Ovary (tissue), 9 donors: ENCODE data around the gene PLA2G2D. TPM values are rescaled to one million over a fixed set of nuclear protein-coding genes. Genes with fewer than 3 reads are reported as not detected.

Experiments used
- DNase-seq, 5 donors: peaks; one replicate each; pipeline ENCODE4 v3.0.0-alpha.2; 2019 to 2020
- H3K27ac ChIP-seq, 2 donors: fragments of 200-600 bp; one replicate each; pipeline versions ENCODE4 v1.5.1 to v1.8.0; 2019 to 2022
- H3K27me3 ChIP-seq: fragments of 200-600 bp; one replicate; pipeline ENCODE4 v1.8.0; 2022
- H3K36me3 ChIP-seq: fragments of 200-600 bp; sonication (generic); one replicate; pipeline ENCODE4 v1.5.1; 2019
- H3K4me1 ChIP-seq: one replicate; pipeline ENCODE4 v1.8.1; 2013; ENCODE audit warnings: mild to moderate bottlenecking, moderate library complexity; ENCODE audit not compliant: insufficient read depth
- H3K4me3 ChIP-seq: fragments of 200-600 bp; sonication (generic); one replicate; pipeline ENCODE4 v1.5.1; 2017
- H3K9me3 ChIP-seq, 2 donors: fragments of 200-600 bp in 1 of 2; sonication (generic) in 1 of 2; one replicate each; pipeline versions ENCODE4 v1.5.1 to v1.8.1; 2013 to 2019; ENCODE audit warnings: mild to moderate bottlenecking in 1 of 2, moderate library complexity in 1 of 2
- CTCF ChIP-seq, 3 donors: fragments of 450-650 bp in 2 of 3; fragments of 200-600 bp in 1 of 3; IDR thresholded peaks; one replicate each; pipeline versions ENCODE4 v1.5.1 to v1.8.0; 2016 to 2022; ENCODE audit warnings: antibody characterized with exemption in 3 of 3, mild to moderate bottlenecking in 1 of 3
- EP300 ChIP-seq: sonication (generic); formaldehyde crosslinking; IDR thresholded peaks from one replicate; pipeline ENCODE4 v1.6.1; 2017; ENCODE audit warnings: antibody characterized with exemption
- POLR2A ChIP-seq: fragments of 450-650 bp; IDR thresholded peaks from one replicate; pipeline ENCODE4 v1.6.1; 2017; ENCODE audit warnings: antibody characterized with exemption, mild to moderate bottlenecking, moderate library complexity
- WGBS, 3 donors: extraction: QIAGEN DNeasy Blood & Tissue Kit in 1 of 3; methylation state at CpG; one replicate each; pipeline versions ENCODE4 v1.1.5 to v1.1.7; 2013 to 2017; 5-methylcytosine and 5-hydroxymethylcytosine counted together
- intact Hi-C, 4 donors: fragments of 100-400 bp; cut with DNase I; formaldehyde crosslinking; loops; one replicate each; pipeline versions ENCODE4 v1.11.0 to v1.15.1; 2022 to 2023
- polyA plus RNA-seq, 2 donors: library from polyadenylated mRNA; stranded (reverse); fragments of 200-250 nt in 1 of 2; fragments of 350-450 nt in 1 of 2; fragmentation: Illumina TruSeq in 1 of 2; extraction: RNeasy Lipid Tissue Mini Kit (QIAGEN cat#74804) in 1 of 2; gene quantifications; one replicate each; pipeline ENCODE4 v1.2.3, GENCODE V29; 2013 to 2014
- total RNA-seq, 7 donors: library from RNA; depleted of rRNA in 2 of 7; stranded (reverse); fragments of >200 nt in 2 of 7; fragmentation: NEBNext Ultra II Directional in 3 of 7; extraction: Animal tissue kit (Norgen Biotek cat#: 25700) in 3 of 7; gene quantifications; one replicate each; pipeline versions ENCODE4 v1.1.0 to v1.2.4, GENCODE V29; 2016 to 2023
- donor health status: DM: no; HTN: no; CAD: no; lungs with moderate emphysema.
- donor health status: DM: no; HTN: no; CAD: no.
- donor health status: Bipolar disorder and iron deficiency.
- donor health status: DM: yes; HTN: yes; CAD: no.
- donor health status: DM: no; HTN: no; CAD: no.
- donor health status: DM: yes; HTN: yes; CAD: no.

The PLA2G2D gene
- total and polyA plus RNA-seq, 9 donors, result 0.12 to 2.1 (median 0.12) TPM; not detected in 6

DNA sequence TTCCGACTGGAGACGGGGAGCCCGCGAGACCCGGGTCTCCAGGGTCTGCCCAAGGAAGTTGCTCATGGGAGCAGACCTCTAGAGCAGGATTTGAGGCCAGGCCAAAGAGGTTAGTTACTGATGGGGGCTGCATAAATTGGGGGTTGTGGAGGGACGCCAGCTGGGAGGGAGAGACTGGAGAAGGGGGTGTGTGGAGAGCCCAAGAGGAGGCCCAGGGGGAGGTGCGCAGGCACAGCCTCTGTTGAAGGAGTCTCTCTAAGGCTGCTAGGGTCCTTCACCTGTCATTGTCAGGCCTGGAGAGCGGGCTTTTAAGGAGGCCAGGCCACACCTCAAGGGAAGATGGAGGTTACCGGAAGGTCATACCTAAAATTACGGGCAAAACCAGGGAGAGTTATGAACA is 49.0 kb downstream of the PLA2G2D start:
- Histone ChIP-seq H3K36me3 (no peaks in the 10 kb centered on the region), H3K27ac (peak overlapping the region in 1 of 2 donors; percentile 1), H3K4me3 (peak overlapping the region; percentile 6), H3K27me3 (no peaks in the 10 kb centered on the region), H3K4me1 (peaks cover 4% of the 10 kb centered on the region), H3K9me3 (no peaks in the 10 kb centered on the region)
- TF ChIP-seq CTCF (IDR thresholded peaks at IDR 0.05), result no peak
- no peak for TF ChIP-seq POLR2A
- no peak for TF ChIP-seq EP300
- intact Hi-C loops, result no loop called here
- WGBS, 3 donors, result 63 to 79% (median 73%) methylated on average over 10 of the region's 10 CpGs
- DNase-seq, result peak in 3 of 5 donors; percentile 14 to 52 (median 40)

- H3K36me3 ChIP-seq, result no peaks in the 10 kb centered on the region
- H3K4me1 ChIP-seq, result peaks cover 4% of the 10 kb centered on the region
- H3K4me3 ChIP-seq, result peak within 1 kb of the TSS; percentile 6
- peak; percentile 64 to 86 (median 75) for DNase-seq
- TF ChIP-seq EP300, result no peak
- no peak for TF ChIP-seq CTCF (IDR thresholded peaks at IDR 0.05)
- TF ChIP-seq POLR2A, result no peak
- 5 to 17% (median 6%) methylated on average over 7 of the region's 7 CpGs for WGBS, 3 donors
- H3K27ac ChIP-seq, result peak within 1 kb of the TSS in 1 of 2 donors; percentile 1
- H3K9me3 ChIP-seq, result no peaks in the 10 kb centered on the region
- intact Hi-C loops, result no loop called here
- H3K27me3 ChIP-seq, result no peaks in the 10 kb centered on the region
Measured at GRCh38 chr1:20069874-20070273, 49.5 kb downstream of the PLA2G2D start, which contains the start of gene PLA2G5. Gene PLA2G5 (plus strand): TSS chr1:20070194. CDS start chr1:20084831, 14,637 bp downstream.

GRCh38 chr1:20068722-20069121 is 50.6 kb downstream of the PLA2G2D start:
- DNase-seq, result peak in 1 of 5 donors; percentile 11
- no peak overlapping the region for H3K27ac ChIP-seq

DNA sequence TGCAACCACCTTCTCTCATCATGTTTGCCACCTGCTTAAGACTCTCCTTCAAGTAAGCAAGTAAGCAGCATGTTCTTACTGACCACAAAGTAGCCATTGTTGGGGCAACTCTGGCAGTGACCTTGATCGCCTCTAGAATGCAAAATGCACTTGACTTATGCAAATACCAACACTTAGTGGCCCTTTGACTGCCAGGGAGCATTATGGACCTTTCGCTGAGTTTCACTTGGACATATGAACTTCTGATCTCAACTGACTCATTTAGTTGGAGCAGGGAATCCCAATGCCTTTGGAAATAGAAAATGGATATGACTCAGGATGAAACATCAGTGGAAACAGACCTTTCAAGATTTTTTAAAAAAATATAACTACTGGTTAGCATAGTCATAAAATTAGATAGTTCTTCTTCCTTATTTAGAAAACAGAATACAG is 55.5 kb downstream of the PLA2G2D start:
- WGBS, 3 donors, result 70 to 91% (median 80%) methylated on average over 2 of the region's 2 CpGs
- H3K4me3 ChIP-seq, result no peak overlapping the region
- H3K9me3 ChIP-seq, result no peaks in the 10 kb centered on the region
- H3K4me1 ChIP-seq, result peaks cover 3% of the 10 kb centered on the region
- no peaks in the 10 kb centered on the region for H3K27me3 ChIP-seq
- no peaks in the 10 kb centered on the region for H3K36me3 ChIP-seq
- no peak for TF ChIP-seq POLR2A
- no peak for TF ChIP-seq CTCF (IDR thresholded peaks at IDR 0.05)
- TF ChIP-seq EP300, result no peak
- intact Hi-C loops, result no loop called here
- DNase-seq, result no peak
- no peak overlapping the region for H3K27ac ChIP-seq

More at GRCh38 chr1:20068722-20069121, 50.6 kb downstream of the PLA2G2D start:
- Histone ChIP-seq H3K4me1 (peaks cover 4% of the 10 kb centered on the region), H3K27me3 (no peaks in the 10 kb centered on the region), H3K36me3 (no peaks in the 10 kb centered on the region), H3K9me3 (no peaks in the 10 kb centered on the region), H3K4me3 (no peak overlapping the region)
- TF ChIP-seq POLR2A (no peak), CTCF (IDR thresholded peaks at IDR 0.05) (no peak), EP300 (no peak)
- WGBS, 3 donors, result 84 to 94% (median 87%) methylated on average over 7 of the region's 7 CpGs
- intact Hi-C loops, result no loop called here

Other genes with a start within 250 kb of the PLA2G2D start
- gene OTUD3, start 237.1 kb downstream of the PLA2G2D start, total RNA-seq, result 10 to 100 TPM in 4 of 7 donors, 1 to 10 TPM in 3; 3.8 to 19.7 (median 10.1) TPM
- gene OTUD3, start 237.1 kb downstream of the PLA2G2D start, polyA plus RNA-seq, result 1 to 10 TPM; 3.0 to 6.9 TPM
- gene PLA2G2E, start 195.9 kb downstream of the PLA2G2D start, total RNA-seq, result not detected
- not detected for gene PLA2G2E, start 195.9 kb downstream of the PLA2G2D start, polyA plus RNA-seq
- gene PLA2G2A, start 139.9 kb downstream of the PLA2G2D start, total RNA-seq, result 100 to 1,000 TPM in 4 of 7 donors, 10 to 100 TPM in 3; 23.0 to 819 (median 143) TPM
- gene PLA2G2A, start 139.9 kb downstream of the PLA2G2D start, polyA plus RNA-seq, result 100 to 1,000 TPM; 126 to 262 TPM
- gene PLA2G5, start 49.3 kb downstream of the PLA2G2D start, total RNA-seq, result 100 to 1,000 TPM in 3 of 7 donors, 10 to 100 TPM in 4; 19.3 to 141 (median 67.4) TPM
- 100 to 1,000 TPM in 1 of 2 donors, 10 to 100 TPM in 1; 29.7 to 100 TPM for gene PLA2G5, start 49.3 kb downstream of the PLA2G2D start, polyA plus RNA-seq
- gene PLA2G2F, start 19.8 kb upstream of the PLA2G2D start, total RNA-seq, result under 1 TPM in 3 of 7 donors, not detected in 4; 0.08 to 0.30 (median 0.15) TPM
- under 1 TPM in 1 of 2 donors, not detected in 1; 0.02 TPM for gene PLA2G2F, start 19.8 kb upstream of the PLA2G2D start, polyA plus RNA-seq
- 10 to 100 TPM in 1 of 7 donors, 1 to 10 TPM in 4, under 1 TPM in 2; 0.20 to 28.0 (median 2.9) TPM for gene UBXN10, start 66.6 kb upstream of the PLA2G2D start, total RNA-seq
- gene UBXN10, start 66.6 kb upstream of the PLA2G2D start, polyA plus RNA-seq, result 1 to 10 TPM in 1 of 2 donors, under 1 TPM in 1; 0.39 to 1.1 TPM
- not detected for gene PLA2G2C, start 67.0 kb upstream of the PLA2G2D start, total RNA-seq
- gene PLA2G2C, start 67.0 kb upstream of the PLA2G2D start, polyA plus RNA-seq, result under 1 TPM in 1 of 2 donors, not detected in 1; 0.02 TPM
- gene VWA5B1, start 171.3 kb upstream of the PLA2G2D start, total RNA-seq, result 1 to 10 TPM in 1 of 7 donors, under 1 TPM in 3, not detected in 3; 0.10 to 1.5 (median 0.21) TPM
- gene VWA5B1, start 171.3 kb upstream of the PLA2G2D start, polyA plus RNA-seq, result not detected